GM12891 (cell line): ENCODE data around the gene KTN1.
A peak's percentile ranks its signal among the peaks of the same experiment; 100 is the strongest.

Experiments
- DNase-seq: peaks from one replicate; pipeline ENCODE4 v3.0.0; 2011; ENCODE audit warnings: low spot score; ENCODE audit not compliant: insufficient read length
- FAIRE-seq: peaks from 2 replicates; lab custom pipeline; 2011; peaks lifted over from hg19 to GRCh38; lab: Jason Lieb, UNC
- PAX5 ChIP-seq: IDR thresholded peaks from 2 replicates; pipeline ENCODE4 v1.6.1; 2011; ENCODE audit warnings: low read length, moderate library complexity, mild to moderate bottlenecking; ENCODE audit not compliant: insufficient read depth, severe bottlenecking
- POLR2A ChIP-seq: IDR thresholded peaks from 2 replicates; pipeline ENCODE4 v1.6.1; 2011; ENCODE audit warnings: low read depth, low read length, control low read depth
- POLR2AphosphoS5 ChIP-seq: IDR thresholded peaks from 2 replicates; pipeline ENCODE4 v1.6.1; 2011; ENCODE audit warnings: low read depth, low read length, control low read depth
- POU2F2 ChIP-seq: IDR thresholded peaks from 2 replicates; pipeline ENCODE4 v1.6.1; 2011; ENCODE audit warnings: low read depth, mild to moderate bottlenecking, control low read depth, low read length, moderate library complexity
- SPI1 ChIP-seq: IDR thresholded peaks from 2 replicates; pipeline ENCODE4 v1.6.1; 2011; ENCODE audit warnings: low read depth, low read length, control low read depth
- TAF1 ChIP-seq: IDR thresholded peaks from 2 replicates; pipeline ENCODE4 v1.6.1; 2011; ENCODE audit warnings: low read depth, low read length, control low read depth

KTN1 gene

GRCh38 chr14:55540847-55541773, 38.9 kb upstream of the KTN1 start:
- DNase-seq, result no peak
- TF ChIP-seq SPI1 (no peak), PAX5 (no peak), TAF1 (no peak), POLR2A (no peak), POLR2AphosphoS5 (no peak), POU2F2 (no peak)
- no peak for FAIRE-seq

- DNase-seq, result no peak
- no peak for FAIRE-seq
- TF ChIP-seq SPI1 (peak; percentile 64), POU2F2 (no peak), POLR2A (no peak), TAF1 (no peak)
Observed at GRCh38 chr14:55545779-55546178, 34.2 kb upstream of the KTN1 start.

- TF ChIP-seq SPI1 (peak; percentile 77), PAX5 (no peak)
- no peak for DNase-seq
- FAIRE-seq, result peak; percentile 57
Observed at GRCh38 chr14:55546212-55546874, 33.7 kb upstream of the KTN1 start.

GRCh38 chr14:55547650-55548315, 32.2 kb upstream of the KTN1 start:
- FAIRE-seq (peak; percentile 56), DNase-seq (no peak)
- TF ChIP-seq POLR2A (no peak), POLR2AphosphoS5 (no peak), POU2F2 (no peak), SPI1 (no peak), PAX5 (no peak), TAF1 (no peak)

GRCh38 chr14:55553791-55554190, 26.2 kb upstream of the KTN1 start:
- no peak for DNase-seq
- no peak for FAIRE-seq
- TF ChIP-seq POLR2A, result no peak
- no peak for TF ChIP-seq POU2F2
- no peak for TF ChIP-seq TAF1
- TF ChIP-seq POLR2AphosphoS5, result no peak
- no peak for TF ChIP-seq SPI1
- TF ChIP-seq PAX5, result no peak

- FAIRE-seq (no peak), DNase-seq (no peak)
- TF ChIP-seq POLR2A, result no peak
- TF ChIP-seq TAF1, result no peak
- no peak for TF ChIP-seq PAX5
- TF ChIP-seq POLR2AphosphoS5, result no peak
- no peak for TF ChIP-seq SPI1
- TF ChIP-seq POU2F2, result no peak
Observed at GRCh38 chr14:55556929-55557623, 22.9 kb upstream of the KTN1 start.

GRCh38 chr14:55562135-55562534, 17.9 kb upstream of the KTN1 start:
- no peak for FAIRE-seq

GRCh38 chr14:55568618-55569017, 11.4 kb upstream of the KTN1 start:
- TF ChIP-seq TAF1, result no peak
- no peak for TF ChIP-seq PAX5
- TF ChIP-seq SPI1, result no peak
- TF ChIP-seq POLR2A, result no peak
- TF ChIP-seq POU2F2, result no peak
- no peak for TF ChIP-seq POLR2AphosphoS5
- no peak for FAIRE-seq
- no peak for DNase-seq

More at GRCh38 chr14:55562135-55562534, 17.9 kb upstream of the KTN1 start:
- DNase-seq, result no peak
- no peak for TF ChIP-seq SPI1
- TF ChIP-seq PAX5, result no peak
- no peak for TF ChIP-seq POLR2A
- TF ChIP-seq POLR2AphosphoS5, result no peak
- no peak for TF ChIP-seq POU2F2
- TF ChIP-seq TAF1, result no peak
